GM18502 (cell line): ENCODE results near the gene GAB4.
"Not testable (repeated sequence)": the region's sequence is repeated elsewhere in the genome, so short reads cannot be mapped to it uniquely, and the experiment has no call there.

Source experiments
- ATAC-seq: cut with Tn5 transposase; IDR thresholded peaks from one replicate; pipeline ENCODE4 v1.9.1; 2021; ENCODE audit warnings: mild to moderate bottlenecking; ENCODE audit not compliant: unreplicated experiment, poor library complexity

The GAB4 gene, protein sequence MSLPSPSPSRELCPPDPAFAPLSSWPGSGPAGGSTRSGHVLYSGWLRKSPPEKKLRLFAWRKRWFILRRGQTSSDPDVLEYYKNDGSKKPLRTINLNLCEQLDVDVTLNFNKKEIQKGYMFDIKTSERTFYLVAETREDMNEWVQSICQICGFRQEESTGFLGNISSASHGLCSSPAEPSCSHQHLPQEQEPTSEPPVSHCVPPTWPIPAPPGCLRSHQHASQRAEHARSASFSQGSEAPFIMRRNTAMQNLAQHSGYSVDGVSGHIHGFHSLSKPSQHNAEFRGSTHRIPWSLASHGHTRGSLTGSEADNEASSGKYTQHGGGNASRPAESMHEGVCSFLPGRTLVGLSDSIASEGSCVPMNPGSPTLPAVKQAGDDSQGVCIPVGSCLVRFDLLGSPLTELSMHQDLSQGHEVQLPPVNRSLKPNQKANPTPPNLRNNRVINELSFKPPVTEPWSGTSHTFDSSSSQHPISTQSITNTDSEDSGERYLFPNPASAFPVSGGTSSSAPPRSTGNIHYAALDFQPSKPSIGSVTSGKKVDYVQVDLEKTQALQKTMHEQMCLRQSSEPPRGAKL

GRCh38 chr22:17007852-17008731 lies at the start of gene GAB4:
TSS of gene GAB4 (minus strand) at chr22:17008222. CDS start at chr22:17008114, 108 bp downstream.
- no peak for ATAC-seq

DNA sequence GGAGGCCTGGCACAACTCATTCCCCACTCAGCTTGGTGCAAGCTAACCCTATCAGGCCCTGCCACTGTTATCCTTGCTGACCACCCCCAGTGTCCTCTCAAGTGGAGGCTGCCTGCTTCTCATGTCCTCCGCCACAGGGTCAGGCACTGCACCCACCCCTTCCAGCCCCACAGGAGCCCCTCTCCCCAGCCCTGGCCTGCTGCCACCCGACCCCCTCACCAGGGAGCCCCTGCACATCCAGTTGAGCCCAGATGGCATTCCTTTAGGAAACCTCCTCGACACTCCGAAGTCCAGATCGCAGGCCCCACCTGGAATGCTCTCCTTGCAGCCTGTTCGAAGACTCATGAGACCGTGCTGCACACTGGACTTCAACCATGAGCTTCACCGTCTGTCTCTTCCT lies 48.8 kb upstream of the GAB4 start:
- no peak for ATAC-seq

- ATAC-seq = no peak
Observed at GRCh38 chr22:17056058-17056457, 48.0 kb upstream of the GAB4 start.

DNA sequence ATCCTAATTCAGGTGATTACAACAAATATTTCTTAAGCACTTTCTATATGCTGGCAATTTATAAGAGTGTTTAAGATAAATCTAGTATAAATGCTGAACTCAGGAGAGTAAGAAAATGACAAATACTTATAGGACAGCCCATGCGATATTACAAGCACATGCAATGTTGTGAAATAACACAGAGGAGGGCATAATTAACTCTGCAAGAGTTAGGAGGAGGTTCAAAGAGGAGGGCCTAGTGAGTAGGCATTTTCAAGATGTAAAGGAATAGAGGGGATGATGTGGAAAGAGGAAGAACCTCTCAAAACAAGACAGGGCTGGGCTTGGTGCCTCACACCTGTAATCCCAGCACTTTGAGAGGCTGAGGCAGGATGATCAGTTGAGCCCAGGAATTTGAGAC lies 39.6 kb upstream of the GAB4 start:
- ATAC-seq = no peak

DNA sequence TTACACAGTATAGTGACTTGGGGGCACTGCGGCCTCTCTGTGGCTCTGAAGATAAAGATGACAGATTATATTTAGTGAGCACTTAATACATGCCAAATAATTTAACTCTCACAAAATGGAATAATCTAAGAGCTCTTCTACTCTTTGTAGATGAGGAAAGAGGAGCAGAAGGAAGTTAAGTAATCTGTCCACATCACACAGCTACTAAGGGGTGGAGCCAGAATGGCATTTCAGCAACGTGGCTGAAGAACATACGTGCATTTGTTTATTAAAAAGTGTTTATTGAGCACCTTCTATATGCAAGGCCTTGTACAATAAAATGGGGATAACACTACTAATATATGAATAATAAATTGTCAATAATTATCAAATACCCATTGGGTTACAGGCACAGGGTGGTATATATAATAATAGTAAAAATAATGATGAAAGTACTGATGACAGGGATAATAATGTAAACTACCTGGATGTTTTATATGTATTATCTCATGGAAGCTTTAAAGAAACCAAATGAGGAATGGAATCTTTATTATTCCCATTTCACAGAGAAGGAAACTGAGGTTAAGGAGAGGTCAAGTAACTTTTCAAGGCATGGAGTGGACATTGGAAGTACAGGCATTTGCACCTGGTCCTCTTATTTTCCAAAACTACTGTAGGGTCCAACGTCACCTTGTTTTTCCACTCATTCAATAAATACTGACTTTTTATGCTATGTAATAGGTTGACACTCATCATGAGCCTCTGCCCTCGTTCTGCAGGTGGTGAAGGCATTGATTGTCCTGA lies 38.7 kb upstream of the GAB4 start:
- no peak for ATAC-seq

DNA sequence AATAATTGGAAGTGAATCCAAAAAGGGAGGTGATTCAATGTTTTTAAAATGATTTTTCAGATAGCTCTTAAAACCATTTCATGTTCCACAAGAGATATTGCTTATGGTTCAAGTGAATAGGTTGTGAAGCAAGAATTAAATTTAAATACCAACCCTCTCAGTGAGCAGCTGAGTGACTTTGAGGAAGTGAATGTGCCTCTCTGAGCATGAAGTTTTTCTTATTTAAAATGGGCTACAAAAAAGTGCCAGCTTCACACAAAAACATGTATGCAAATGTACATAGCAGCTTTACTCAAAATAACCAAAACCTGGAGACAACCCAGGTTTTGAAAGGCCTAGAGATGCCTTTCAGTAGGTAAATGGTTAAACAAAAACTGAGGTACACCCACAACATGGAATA lies 35.5 kb upstream of the GAB4 start:
- no peak for ATAC-seq

- not testable (repeated sequence) for ATAC-seq
Observed at GRCh38 chr22:17036842-17037711, 29.1 kb upstream of the GAB4 start.

GRCh38 chr22:17035976-17036841 lies 28.2 kb upstream of the GAB4 start:
- ATAC-seq = not testable (repeated sequence)

DNA sequence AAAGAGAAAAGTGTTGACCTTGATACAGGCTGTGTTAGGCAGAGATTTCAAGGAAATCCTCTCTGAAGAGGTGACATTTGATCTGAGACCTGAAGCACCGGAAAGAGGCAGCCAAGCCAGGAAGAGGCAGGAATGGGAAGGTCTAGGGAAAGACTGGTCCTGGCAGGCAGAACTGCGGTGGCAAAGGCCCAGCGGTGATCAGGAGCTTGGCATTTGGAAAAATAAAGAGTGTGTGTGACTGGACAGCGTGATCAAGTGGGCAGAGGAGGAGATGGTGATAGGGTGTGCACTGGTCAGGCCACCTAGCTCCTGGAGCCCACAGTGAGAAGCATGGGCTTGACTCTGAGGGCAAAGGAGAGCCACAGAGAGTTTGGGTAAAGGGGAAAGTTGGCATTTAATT lies 27.2 kb upstream of the GAB4 start:
- ATAC-seq = no peak

DNA sequence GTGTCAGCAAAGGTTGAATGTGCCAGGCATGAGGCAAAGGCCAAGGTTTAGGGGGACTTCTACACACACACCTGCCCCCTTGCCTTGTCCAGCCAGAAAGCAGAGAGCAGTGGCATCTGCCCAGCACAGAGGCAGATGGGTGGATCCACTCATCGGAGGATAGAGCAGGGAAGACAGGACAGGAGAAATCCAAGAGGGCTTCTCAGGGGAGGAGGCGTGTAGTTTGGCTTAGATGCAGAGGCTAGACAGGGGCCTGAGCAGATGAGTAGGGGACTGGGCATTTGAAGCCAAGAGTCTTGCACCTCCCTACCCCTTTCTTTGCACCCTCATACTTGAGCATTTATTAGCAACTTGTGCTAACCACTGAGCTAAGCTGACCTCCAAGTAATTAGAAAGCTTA lies 26.5 kb upstream of the GAB4 start:
- not testable (repeated sequence) for ATAC-seq

- ATAC-seq = not testable (repeated sequence)
Observed at GRCh38 chr22:17032277-17032676, 24.3 kb upstream of the GAB4 start.

- ATAC-seq = not testable (repeated sequence)
Observed at GRCh38 chr22:17024380-17024779, 16.4 kb upstream of the GAB4 start.

- not testable (repeated sequence) for ATAC-seq
Observed at GRCh38 chr22:17015552-17015951, 7.5 kb upstream of the GAB4 start.

DNA sequence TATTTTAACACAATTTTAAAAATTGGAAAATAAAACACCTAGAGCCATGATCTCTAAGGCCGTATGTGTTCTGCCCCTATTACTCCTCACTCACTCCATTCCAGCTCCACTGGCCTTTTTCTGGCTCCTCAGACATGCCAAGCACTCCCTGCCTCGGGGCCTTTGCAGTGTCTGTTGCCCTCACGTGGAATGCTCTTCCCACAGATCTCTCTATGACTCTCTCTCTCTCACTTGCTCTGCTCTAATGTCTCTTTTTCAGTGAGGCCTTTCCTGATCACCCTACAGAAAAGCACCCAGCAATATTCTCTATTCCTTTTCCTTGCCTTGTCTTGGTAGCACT lies 6.0 kb upstream of the GAB4 start:
- not testable (repeated sequence) for ATAC-seq

- ATAC-seq = no peak
Observed at GRCh38 chr22:17013396-17014100, 5.5 kb upstream of the GAB4 start.

DNA sequence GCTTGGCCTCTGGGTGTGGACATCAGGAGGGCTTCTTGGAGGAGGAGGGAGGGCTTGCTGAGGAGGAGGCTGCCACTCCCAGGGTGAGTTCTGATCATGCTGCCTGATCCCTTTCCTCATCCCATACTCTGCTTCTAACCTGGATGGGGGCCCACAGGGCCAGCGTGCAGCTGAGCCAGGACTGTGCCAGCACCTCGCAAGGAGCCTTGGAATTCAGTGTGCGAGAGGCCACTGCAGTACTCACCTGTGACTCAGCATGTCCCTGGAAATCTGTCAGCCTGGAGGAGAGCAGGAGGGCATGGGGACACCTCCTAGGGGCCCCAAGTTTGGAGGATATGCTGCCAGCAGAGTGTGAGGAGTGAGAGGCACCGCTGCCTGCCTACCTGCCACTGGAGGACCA lies 4.2 kb upstream of the GAB4 start:
- ATAC-seq = no peak

- ATAC-seq = no peak
Observed at GRCh38 chr22:17009640-17010291, 1.7 kb upstream of the GAB4 start.
